Measurements from ENCODE around the gene PLEKHA5.
"Not testable (repeated sequence)": the region's sequence is repeated elsewhere in the genome, so short reads cannot be mapped to it uniquely, and the experiment has no call there.

PLEKHA5 gene

DNA sequence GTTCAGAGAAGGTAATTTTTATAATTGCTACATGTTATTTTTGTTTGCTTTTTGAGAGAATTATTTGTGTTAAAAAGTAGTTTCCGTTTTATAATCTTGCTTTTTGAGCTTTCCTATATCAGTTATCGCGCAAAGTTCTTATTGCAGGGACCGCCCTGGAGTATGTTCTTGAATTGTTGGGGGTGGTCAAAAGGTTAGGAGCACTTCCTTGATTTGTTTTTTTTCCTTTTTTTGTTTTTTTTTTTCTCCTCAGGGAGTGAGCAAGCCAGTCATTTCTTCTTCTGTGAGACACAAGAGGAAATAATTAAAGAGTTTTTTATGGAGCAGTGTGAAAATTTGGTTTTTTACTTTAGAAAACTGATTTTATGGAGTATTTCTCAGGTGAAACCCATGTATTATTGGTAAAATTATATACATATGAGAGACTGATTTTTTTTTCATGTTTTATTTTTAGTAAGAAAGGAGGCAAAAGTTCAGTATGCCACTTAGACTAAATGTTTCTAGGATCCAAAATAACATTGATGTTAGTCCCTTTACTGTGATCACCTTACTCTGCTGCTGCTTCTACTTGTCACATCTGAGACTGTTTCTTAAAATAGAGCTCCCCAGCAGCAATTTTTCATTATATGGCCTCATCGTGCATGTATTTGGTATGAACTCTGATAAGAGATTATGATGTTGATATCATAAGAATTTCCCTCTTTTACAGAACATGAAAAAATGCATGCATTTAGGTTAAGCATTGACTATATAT is 26.6 kb downstream of the PLEKHA5 start:
- in situ Hi-C loops (cut with MboI; ENCODE audit: low pct_unique_long_range_greater_than_20kb, low sequenced_read_pairs), result no loop called here
- no peak for DNase-seq

DNA sequence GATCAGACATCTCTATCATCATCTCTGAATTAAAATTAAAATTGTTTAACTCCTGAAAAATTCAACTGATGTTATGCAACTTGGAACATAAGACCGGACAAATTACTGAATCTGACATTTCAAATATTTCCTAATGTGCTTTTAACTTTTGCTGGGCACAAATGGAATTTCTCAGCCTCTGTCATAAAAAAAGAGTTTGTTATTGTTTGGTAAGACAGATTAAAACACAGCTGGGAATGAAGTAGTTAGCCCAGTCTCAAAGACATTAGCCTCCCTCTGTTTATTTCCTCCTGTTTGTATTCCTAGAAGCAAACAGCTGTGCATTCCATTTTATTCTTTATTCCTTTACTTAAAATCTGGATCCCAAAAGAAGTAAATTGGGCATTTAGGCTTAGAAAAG is 29.4 kb downstream of the PLEKHA5 start:
- DNase-seq, result no peak

GRCh38 chr12:19161216-19161615 is 31.7 kb downstream of the PLEKHA5 start:
- no peak for DNase-seq
- in situ Hi-C loops (cut with MboI; ENCODE audit: low pct_unique_long_range_greater_than_20kb, low sequenced_read_pairs), result no loop called here

More for the DNA sequence above, 29.4 kb downstream of the PLEKHA5 start:
- in situ Hi-C loops (cut with MboI; ENCODE audit: low pct_unique_long_range_greater_than_20kb, low sequenced_read_pairs), result no loop called here

DNA sequence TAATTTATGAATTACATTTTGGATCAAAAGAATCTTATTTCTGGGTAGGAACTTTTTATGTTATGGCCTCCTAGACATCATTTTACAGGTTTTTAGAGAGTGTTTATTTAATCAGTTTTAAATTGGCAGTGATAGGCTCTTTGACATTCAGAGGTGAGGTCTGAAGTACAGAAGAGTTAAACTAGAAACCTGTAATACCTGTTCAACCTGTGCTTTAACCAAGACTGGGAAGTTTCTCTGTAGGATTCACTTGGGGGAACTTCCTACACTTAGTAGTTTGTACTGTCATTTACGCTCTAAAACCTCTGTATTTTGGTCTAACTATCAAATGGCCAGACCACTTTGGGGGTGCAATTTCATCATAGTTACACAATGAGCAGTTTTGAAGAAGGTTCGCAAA is 35.9 kb downstream of the PLEKHA5 start:
- no peak for DNase-seq
- in situ Hi-C loops (cut with MboI; ENCODE audit: low pct_unique_long_range_greater_than_20kb, low sequenced_read_pairs), result no loop called here

DNA sequence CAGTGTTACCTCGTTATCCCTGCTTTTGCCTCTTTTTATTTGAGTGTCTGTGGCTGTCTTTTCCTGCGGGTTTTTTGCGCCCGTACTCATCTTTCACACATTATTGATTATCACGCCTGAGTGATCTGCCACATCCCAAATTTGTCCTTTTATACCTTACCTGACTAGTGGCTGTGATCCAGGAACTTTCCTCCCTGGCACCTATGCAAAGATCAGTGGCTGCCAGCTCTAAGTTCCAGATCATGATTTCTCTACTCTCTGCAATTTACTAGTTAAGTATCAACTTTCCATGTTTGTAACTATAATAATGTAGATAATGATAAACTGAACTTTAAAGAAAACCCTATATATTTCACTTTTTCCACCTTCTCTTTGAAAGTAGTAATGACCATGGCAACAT is 36.9 kb downstream of the PLEKHA5 start:
- in situ Hi-C loops (cut with MboI; ENCODE audit: low pct_unique_long_range_greater_than_20kb, low sequenced_read_pairs), result no loop called here
- no peak for DNase-seq

- in situ Hi-C loops (cut with MboI; ENCODE audit: low pct_unique_long_range_greater_than_20kb, low sequenced_read_pairs), result no loop called here
- no peak for DNase-seq
Observed at GRCh38 chr12:19166956-19167355, 37.4 kb downstream of the PLEKHA5 start.

- no peak for DNase-seq
- in situ Hi-C loops (cut with MboI; ENCODE audit: low pct_unique_long_range_greater_than_20kb, low sequenced_read_pairs), result no loop called here
Observed at GRCh38 chr12:19167708-19168107, 38.2 kb downstream of the PLEKHA5 start.

DNA sequence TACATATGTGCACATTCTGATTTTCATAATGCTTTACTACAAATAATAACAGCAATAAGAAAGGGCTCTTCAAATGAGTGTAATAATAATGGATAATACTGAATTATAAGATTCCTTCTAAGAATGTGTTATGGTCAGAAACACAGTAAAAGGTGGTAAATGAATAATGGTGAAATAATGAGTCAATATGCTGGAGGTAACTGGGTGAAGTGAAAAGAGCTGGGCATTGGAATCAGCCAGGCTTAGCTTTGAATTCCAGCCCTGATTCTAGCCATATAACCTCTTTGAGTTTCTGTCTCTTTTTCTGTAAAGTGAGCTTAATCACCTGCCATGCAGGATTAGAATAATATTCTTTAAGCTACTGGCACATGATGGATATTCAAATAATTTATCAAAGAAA is 39.1 kb downstream of the PLEKHA5 start:
- no peak for DNase-seq
- in situ Hi-C loops (cut with MboI; ENCODE audit: low pct_unique_long_range_greater_than_20kb, low sequenced_read_pairs), result no loop called here

GRCh38 chr12:19169222-19169621 is 39.7 kb downstream of the PLEKHA5 start:
- no peak for DNase-seq
- in situ Hi-C loops (cut with MboI; ENCODE audit: low pct_unique_long_range_greater_than_20kb, low sequenced_read_pairs), result no loop called here

DNA sequence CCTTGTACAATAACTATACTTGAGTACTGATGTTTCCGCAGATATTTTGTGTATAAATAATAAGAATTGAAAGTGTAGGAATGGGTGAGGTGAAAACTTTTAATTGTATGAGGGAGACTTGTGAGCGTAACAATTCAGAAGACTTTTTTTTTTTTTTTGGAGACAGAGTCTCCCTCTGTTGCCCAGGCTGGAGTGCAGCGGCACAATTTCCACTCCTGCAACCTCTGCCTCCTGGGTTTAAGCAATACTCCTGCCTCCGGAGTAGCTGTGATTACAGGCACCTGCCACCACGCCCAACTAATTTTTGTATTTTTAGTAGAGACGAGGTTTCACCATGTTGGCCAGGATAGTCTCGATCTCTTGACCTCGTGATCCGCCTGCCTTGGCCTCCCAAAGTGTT is 40.8 kb downstream of the PLEKHA5 start:
- in situ Hi-C loops (cut with MboI; ENCODE audit: low pct_unique_long_range_greater_than_20kb, low sequenced_read_pairs), result not testable (repeated sequence)

GRCh38 chr12:19171731-19172130 is 42.2 kb downstream of the PLEKHA5 start:
- in situ Hi-C loops (cut with MboI; ENCODE audit: low pct_unique_long_range_greater_than_20kb, low sequenced_read_pairs), result no loop called here
- no peak for DNase-seq

More for the DNA sequence above, 40.8 kb downstream of the PLEKHA5 start:
- DNase-seq, result not testable (repeated sequence)

GRCh38 chr12:19177754-19178153 is 48.2 kb downstream of the PLEKHA5 start:
- DNase-seq, result no peak
- in situ Hi-C loops (cut with MboI; ENCODE audit: low pct_unique_long_range_greater_than_20kb, low sequenced_read_pairs), result no loop called here

- in situ Hi-C loops (cut with MboI; ENCODE audit: low pct_unique_long_range_greater_than_20kb, low sequenced_read_pairs), result no loop called here
Observed at GRCh38 chr12:19179986-19180385, 50.5 kb downstream of the PLEKHA5 start.

GRCh38 chr12:19181666-19182426 is 52.3 kb downstream of the PLEKHA5 start:
- DNase-seq, result peak; percentile 26

More at GRCh38 chr12:19179986-19180385, 50.5 kb downstream of the PLEKHA5 start:
- DNase-seq, result no peak

GRCh38 chr12:19183121-19183838 is 53.7 kb downstream of the PLEKHA5 start:
- DNase-seq, result no peak
- in situ Hi-C loops (cut with MboI; ENCODE audit: low pct_unique_long_range_greater_than_20kb, low sequenced_read_pairs), result no loop called here

More at GRCh38 chr12:19181666-19182426, 52.3 kb downstream of the PLEKHA5 start:
- in situ Hi-C loops (cut with MboI; ENCODE audit: low pct_unique_long_range_greater_than_20kb, low sequenced_read_pairs), result no loop called here

- in situ Hi-C loops (cut with MboI; ENCODE audit: low pct_unique_long_range_greater_than_20kb, low sequenced_read_pairs), result no loop called here
- no peak for DNase-seq
Observed at GRCh38 chr12:19185262-19185929, 55.9 kb downstream of the PLEKHA5 start.

- peak; percentile 58 for DNase-seq
- in situ Hi-C loops (cut with MboI; ENCODE audit: low pct_unique_long_range_greater_than_20kb, low sequenced_read_pairs), result no loop called here
Observed at GRCh38 chr12:19186722-19187661, 57.5 kb downstream of the PLEKHA5 start.

DNA sequence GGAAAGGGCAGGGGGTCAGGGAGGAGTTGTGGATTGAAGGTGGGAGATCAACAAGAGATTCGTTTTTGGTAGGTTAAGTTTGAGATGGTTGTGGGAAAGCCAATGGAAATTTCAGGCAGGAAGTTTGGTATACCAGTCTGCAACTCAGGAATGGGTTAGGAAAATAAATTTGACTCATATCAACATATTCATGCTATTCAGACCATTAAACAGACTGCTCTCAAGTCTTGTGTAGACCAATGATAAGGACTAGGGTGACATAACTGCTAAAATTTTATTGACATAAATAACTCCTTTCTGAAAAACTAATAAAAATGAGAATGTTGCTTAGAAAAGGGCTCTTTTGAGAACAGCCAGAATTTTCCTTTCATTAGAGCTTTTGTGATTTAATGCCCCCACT is 60.0 kb downstream of the PLEKHA5 start:
- in situ Hi-C loops (cut with MboI; ENCODE audit: low pct_unique_long_range_greater_than_20kb, low sequenced_read_pairs), result no loop called here
- no peak for DNase-seq
